T-cell (primary cell): Measurements from ENCODE around the gene S1PR2. TPM values are rescaled to one million over a fixed set of nuclear protein-coding genes. Genes with fewer than 3 reads are reported as not detected.
A peak's percentile ranks its signal among the peaks of the same experiment; 100 is the strongest.

ENCODE experiments used
- ATAC-seq, 4 experiments: fragments of 200-7000 bp in 3 of 4; fragments of 150-1000 bp in 1 of 4; cut with Tn5 transposase; replicated peaks in 1 of 4; 1 replicate in 3 of 4; 2 replicates in 1 of 4; pipeline ENCODE4 v1.10.0; 2021; ENCODE audit warnings: moderate library complexity in 3 of 4, mild to moderate bottlenecking in 2 of 4, moderate number of reproducible peaks in 1 of 4
- CTCF ChIA-PET, 2 donors: fragments of 300-600 bp; sonication (Branson Sonifier 250); formaldehyde crosslinking; loops; one replicate each; lab custom pipeline; 2022; ENCODE audit warnings: antibody characterized with exemption in 2 of 2; lab: Charles Lee
- POLR2A ChIA-PET, 2 donors: fragments of 300-600 bp; sonication (Branson Sonifier 250); formaldehyde crosslinking; loops; one replicate each; lab custom pipeline; 2022; ENCODE audit warnings: antibody characterized with exemption in 2 of 2; lab: Charles Lee
- DNase-seq, 35 experiments: peaks; one replicate each; pipeline versions ENCODE4 v3.0.0 to v3.0.0-alpha.2; 2013 to 2023
- H3K27ac ChIP-seq: one replicate; pipeline ENCODE4 v1.5.1; 2013; ENCODE audit warnings: low read length
- H3K27me3 ChIP-seq, 2 experiments: replicated peaks in 1 of 2; 1 replicate in 1 of 2; 2 replicates in 1 of 2; pipeline versions ENCODE4 v1.6.1 to v1.7.0; 2013; ENCODE audit warnings: low read length in 1 of 2, mixed read lengths in 1 of 2; ENCODE audit not compliant: control insufficient read depth in 2 of 2, insufficient read depth in 2 of 2; ENCODE audit errors: extremely low read depth in 1 of 2
- H3K36me3 ChIP-seq, 2 donors: 1 replicate in 1 of 2; 2 replicates in 1 of 2; pipeline versions ENCODE4 v1.6.1 to v1.7.0; 2013; ENCODE audit warnings: low read length in 1 of 2; ENCODE audit not compliant: control insufficient read depth in 2 of 2, insufficient read depth in 1 of 2; ENCODE audit errors: extremely low read depth in 1 of 2
- H3K4me1 ChIP-seq, 2 experiments: 1 replicate in 1 of 2; 2 replicates in 1 of 2; pipeline versions ENCODE4 v1.6.1 to v1.7.0; 2013; ENCODE audit warnings: low read length in 2 of 2, mixed read lengths in 1 of 2; ENCODE audit not compliant: insufficient read depth in 2 of 2, control insufficient read depth in 1 of 2; ENCODE audit errors: extremely low read depth in 1 of 2
- H3K4me3 ChIP-seq, 2 donors: 1 replicate in 1 of 2; 2 replicates in 1 of 2; pipeline versions ENCODE4 v1.5.1 to v1.7.0; 2013; ENCODE audit warnings: mild to moderate bottlenecking in 2 of 2, low read length in 1 of 2, moderate library complexity in 1 of 2; ENCODE audit not compliant: control insufficient read depth in 1 of 2; ENCODE audit errors: extremely low read depth in 1 of 2
- H3K9me3 ChIP-seq: 2 replicates; pipeline ENCODE4 v1.7.0; 2013
- H3K27ac Mint-ChIP-seq, 2 donors: one replicate each; pipeline ENCODE4 v1.8.0; 2020 to 2021; ENCODE audit warnings: mild to moderate bottlenecking in 2 of 2, mixed read lengths in 2 of 2
- H3K27me3 Mint-ChIP-seq, 2 donors: one replicate each; pipeline ENCODE4 v1.8.0; 2021 to 2022; ENCODE audit warnings: mixed read lengths in 2 of 2
- H3K36me3 Mint-ChIP-seq: one replicate; pipeline ENCODE4 v1.8.0; 2021; ENCODE audit warnings: mixed read lengths
- H3K4me1 Mint-ChIP-seq, 3 donors: one replicate each; pipeline ENCODE4 v1.8.0; 2020 to 2022; ENCODE audit warnings: mixed read lengths in 3 of 3, mild to moderate bottlenecking in 1 of 3
- H3K4me3 Mint-ChIP-seq, 3 donors: one replicate each; pipeline ENCODE4 v1.8.0; 2020 to 2022; ENCODE audit warnings: mild to moderate bottlenecking in 3 of 3, mixed read lengths in 3 of 3, moderate library complexity in 3 of 3
- H3K9me3 Mint-ChIP-seq, 3 donors: one replicate each; pipeline ENCODE4 v1.8.0; 2020 to 2022; ENCODE audit warnings: mixed read lengths in 3 of 3
- WGBS: methylation state at CpG from one replicate; pipeline ENCODE4 v1.1.5; 2013; ENCODE audit warnings: missing lambda C conversion rate; ENCODE audit not compliant: insufficient coverage; 5-methylcytosine and 5-hydroxymethylcytosine counted together
- total RNA-seq, 35 experiments: library from RNA in 6 of 35; stranded (reverse) in 6 of 35; fragments of 120-200 nt in 1 of 35; gene quantifications; one replicate each; pipeline versions ENCODE4 v1.2.1 to v1.2.4 and lab custom pipeline; 2013 to 2026

S1PR2 gene
- total RNA-seq, 5 donors from 2014 or later (not counting 1 experiment from before 2014, with no cell fraction given): 6.2 to 11.4 (median 9.8) TPM

GRCh38 chr19:10226021-10226375 is 5.1 kb downstream of the S1PR2 start:
- POLR2A ChIA-PET: interaction anchor here in 1 of 2 donors (0.6 kb wide), 1 partner anchor 160 kb away, joined by 5 read pairs; no protein-coding TSS in a partner anchor
- Histone ChIP-seq H3K27me3 (no peaks in the 10 kb centered on the region), H3K9me3 (no peaks in the 10 kb centered on the region), H3K36me3 (peaks cover 0 to 3% of the 10 kb centered on the region in 2 donors), H3K4me3 (no peak overlapping the region), H3K4me1 (peaks cover 3 to 33% of the 10 kb centered on the region in 2 experiments), H3K27ac (no peak overlapping the region)
- 91% methylated on average over 6 of the region's 6 CpGs for WGBS
- CTCF ChIA-PET: interaction anchor here in 1 of 2 donors (2.3 kb wide), 1 partner anchor 24 kb away, joined by 7 read pairs; no protein-coding TSS in a partner anchor
- ATAC-seq (no peak), DNase-seq (no peak)
- peaks cover 11 to 17% (median 14%) of the 10 kb centered on the region in 3 donors for H3K4me1 Mint-ChIP-seq
- peaks cover 5% of the 10 kb centered on the region for H3K36me3 Mint-ChIP-seq
- no peaks in the 10 kb centered on the region for H3K9me3 Mint-ChIP-seq
- H3K4me3 Mint-ChIP-seq: no peak overlapping the region
- H3K27me3 Mint-ChIP-seq: no peaks in the 10 kb centered on the region
- peak overlapping the region in 1 of 2 donors; percentile 22 for H3K27ac Mint-ChIP-seq

GRCh38 chr19:10224337-10224736 is 6.8 kb downstream of the S1PR2 start:
- no peak overlapping the region for H3K4me3 ChIP-seq
- Mint-ChIP-seq H3K9me3 (no peaks in the 10 kb centered on the region), H3K27me3 (no peaks in the 10 kb centered on the region), H3K27ac (no peak overlapping the region), H3K4me3 (no peak overlapping the region), H3K4me1 (peaks cover 11 to 13% (median 12%) of the 10 kb centered on the region in 3 donors), H3K36me3 (peaks cover 5% of the 10 kb centered on the region)
- no peak for ATAC-seq
- peaks cover 0 to 3% of the 10 kb centered on the region in 2 donors for H3K36me3 ChIP-seq
- no peaks in the 10 kb centered on the region for H3K27me3 ChIP-seq
- no peak overlapping the region for H3K27ac ChIP-seq
- H3K9me3 ChIP-seq: no peaks in the 10 kb centered on the region
- POLR2A ChIA-PET: no interaction called here
- DNase-seq: no peak
- WGBS: 97% methylated on average over 23 of the region's 23 CpGs
- H3K4me1 ChIP-seq: peaks cover 0 to 23% of the 10 kb centered on the region in 2 experiments
- CTCF ChIA-PET: no interaction called here

- no peak overlapping the region for H3K4me3 Mint-ChIP-seq
- no peak overlapping the region for H3K27ac Mint-ChIP-seq
- no peak for ATAC-seq
- Histone ChIP-seq H3K36me3 (peaks cover 0 to 3% of the 10 kb centered on the region in 2 donors), H3K27me3 (no peaks in the 10 kb centered on the region), H3K4me3 (no peak overlapping the region), H3K27ac (no peak overlapping the region), H3K9me3 (no peaks in the 10 kb centered on the region), H3K4me1 (peaks cover 0 to 16% of the 10 kb centered on the region in 2 experiments)
- H3K36me3 Mint-ChIP-seq: peaks cover 5% of the 10 kb centered on the region
- DNase-seq: no peak
- H3K4me1 Mint-ChIP-seq: peaks cover 5 to 11% (median 10%) of the 10 kb centered on the region in 3 donors
- CTCF ChIA-PET: interaction anchor here in 1 of 2 donors (0.7 kb wide), 1 partner anchor 623 kb away, joined by 4 read pairs; no protein-coding TSS in a partner anchor
- WGBS: 92% methylated on average over 20 of the region's 28 CpGs
- no peaks in the 10 kb centered on the region for H3K9me3 Mint-ChIP-seq
- POLR2A ChIA-PET: interaction anchor here in 1 of 2 donors (0.6 kb wide), 1 partner anchor 23 kb away, joined by 3 read pairs; no protein-coding TSS in a partner anchor
- no peaks in the 10 kb centered on the region for H3K27me3 Mint-ChIP-seq
Measured at GRCh38 chr19:10223488-10224213, 7.5 kb downstream of the S1PR2 start.

- H3K4me1 Mint-ChIP-seq: peaks cover 5 to 10% (median 9%) of the 10 kb centered on the region in 3 donors
- CTCF ChIA-PET: interaction anchor here in 1 of 2 donors (0.7 kb wide), 1 partner anchor 624 kb away, joined by 4 read pairs; no protein-coding TSS in a partner anchor
- 77% methylated on average over 6 of the region's 14 CpGs for WGBS
- H3K4me3 ChIP-seq: no peak overlapping the region
- H3K4me1 ChIP-seq: peaks cover 0 to 8% of the 10 kb centered on the region in 2 experiments
- H3K36me3 ChIP-seq: peaks cover 0 to 3% of the 10 kb centered on the region in 2 donors
- H3K4me3 Mint-ChIP-seq: no peak overlapping the region
- no peak for ATAC-seq
- no peak overlapping the region for H3K27ac ChIP-seq
- H3K9me3 ChIP-seq: no peaks in the 10 kb centered on the region
- peaks cover 5% of the 10 kb centered on the region for H3K36me3 Mint-ChIP-seq
- no peak for DNase-seq
- POLR2A ChIA-PET: interaction anchor here in 1 of 2 donors (0.6 kb wide), 1 partner anchor 24 kb away, joined by 3 read pairs; no protein-coding TSS in a partner anchor
- H3K27me3 ChIP-seq: no peaks in the 10 kb centered on the region
- no peaks in the 10 kb centered on the region for H3K27me3 Mint-ChIP-seq
- H3K27ac Mint-ChIP-seq: no peak overlapping the region
- no peaks in the 10 kb centered on the region for H3K9me3 Mint-ChIP-seq
Measured at GRCh38 chr19:10222201-10222890, 8.8 kb downstream of the S1PR2 start.

- H3K4me1 Mint-ChIP-seq: peaks cover 5 to 10% (median 9%) of the 10 kb centered on the region in 3 donors
- ChIA-PET POLR2A (no interaction called here), CTCF (no interaction called here)
- Histone ChIP-seq H3K4me1 (peaks cover 0 to 5% of the 10 kb centered on the region in 2 experiments), H3K27ac (no peak overlapping the region), H3K36me3 (peaks cover 0 to 3% of the 10 kb centered on the region in 2 donors), H3K9me3 (no peaks in the 10 kb centered on the region), H3K4me3 (no peak overlapping the region), H3K27me3 (no peaks in the 10 kb centered on the region)
- no peak overlapping the region for H3K4me3 Mint-ChIP-seq
- no peaks in the 10 kb centered on the region for H3K27me3 Mint-ChIP-seq
- no peak overlapping the region for H3K27ac Mint-ChIP-seq
- WGBS: 87% methylated on average over 3 of the region's 7 CpGs
- H3K9me3 Mint-ChIP-seq: no peaks in the 10 kb centered on the region
- peaks cover 5% of the 10 kb centered on the region for H3K36me3 Mint-ChIP-seq
- DNase-seq (no peak), ATAC-seq (no peak)
Measured at GRCh38 chr19:10220695-10221094, 10.4 kb downstream of the S1PR2 start.

- ATAC-seq (peak in 3 of 4 experiments; percentile 63 to 82 (median 75)), DNase-seq (peak in 26 of 35 experiments; percentile 3 to 73 (median 18))
- H3K36me3 ChIP-seq: peaks cover 0 to 3% of the 10 kb centered on the region in 2 donors
- POLR2A ChIA-PET: no interaction called here
- CTCF ChIA-PET: interaction anchor here (0.7 to 1.0 kb wide), 2 partner anchors 30 to 1127 kb away, joined by 3 to 6 read pairs; no protein-coding TSS in a partner anchor
- no peaks in the 10 kb centered on the region for H3K9me3 Mint-ChIP-seq
- H3K27me3 Mint-ChIP-seq: no peaks in the 10 kb centered on the region
- peaks cover 5% of the 10 kb centered on the region for H3K36me3 Mint-ChIP-seq
- WGBS: no CpG with 5 or more reads among the region's 3 CpGs
- no peak overlapping the region for H3K4me3 ChIP-seq
- no peaks in the 10 kb centered on the region for H3K9me3 ChIP-seq
- no peak overlapping the region for H3K4me3 Mint-ChIP-seq
- peaks cover 0 to 5% of the 10 kb centered on the region in 2 experiments for H3K4me1 ChIP-seq
- no peak overlapping the region for H3K27ac Mint-ChIP-seq
- no peaks in the 10 kb centered on the region for H3K27me3 ChIP-seq
- peaks cover 5 to 10% (median 6%) of the 10 kb centered on the region in 3 donors for H3K4me1 Mint-ChIP-seq
- no peak overlapping the region for H3K27ac ChIP-seq
Measured at GRCh38 chr19:10219678-10220077, 11.5 kb downstream of the S1PR2 start.
